ENCODE measurements around the gene NEU4. TPM values are rescaled to one million over a fixed set of nuclear protein-coding genes. Genes with fewer than 3 reads are reported as not detected.

The NEU4 gene
- total RNA-seq, 1 donor from 2014 or later = 0.42 TPM

DNA sequence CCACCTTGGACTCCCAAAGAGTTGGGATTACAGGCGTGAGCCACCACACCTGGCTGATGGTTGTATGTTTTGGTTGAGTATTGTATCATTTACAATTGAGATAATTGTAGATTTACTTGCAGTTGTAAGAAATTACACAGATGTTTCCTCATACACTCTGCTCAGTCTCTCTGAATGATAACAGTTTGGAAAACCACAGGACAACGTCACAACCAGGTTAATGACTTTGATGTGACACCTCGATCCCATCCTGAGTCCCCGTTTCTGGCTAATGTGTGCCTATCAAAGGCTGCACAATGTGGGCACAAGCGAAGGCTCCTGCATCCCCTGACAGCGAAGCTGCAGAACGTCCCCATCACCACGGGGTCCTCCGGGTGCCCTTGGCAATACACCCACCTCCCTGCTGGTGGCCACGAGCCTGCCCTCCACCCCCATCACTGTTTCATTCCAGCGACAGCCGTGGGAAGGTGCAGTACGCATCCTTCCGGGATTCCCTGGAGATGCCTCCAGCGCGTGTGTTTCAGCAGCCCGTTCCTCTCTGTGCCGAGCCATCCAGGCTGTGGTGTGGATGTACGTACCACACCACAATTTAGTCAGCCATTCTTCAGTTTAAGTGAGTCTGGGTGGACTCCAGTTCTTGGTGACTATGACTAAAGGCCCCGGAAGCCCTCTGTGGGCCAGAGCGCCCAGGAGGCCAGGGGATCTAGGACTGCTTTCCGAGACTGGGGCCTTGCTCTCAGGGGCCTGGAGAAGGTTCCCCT lies 54.0 kb downstream of the NEU4 start:
- H3K27ac Mint-ChIP-seq (ENCODE audit: unreplicated experiment) = no peak overlapping the region
- H3K4me3 Mint-ChIP-seq (ENCODE audit: unreplicated experiment) = no peak overlapping the region
- peaks cover 24% of the 10 kb centered on the region for H3K27me3 Mint-ChIP-seq (ENCODE audit: low read depth)

GRCh38 chr2:241863536-241863954 lies 54.6 kb downstream of the NEU4 start:
- Mint-ChIP-seq H3K9me3 (ENCODE audit: low read depth) (no peaks in the 10 kb centered on the region), H3K4me1 (ENCODE audit: low read depth) (no peaks in the 10 kb centered on the region), H3K27ac (ENCODE audit: unreplicated experiment) (no peak overlapping the region), H3K36me3 (ENCODE audit: low read depth) (no peaks in the 10 kb centered on the region), H3K27me3 (ENCODE audit: low read depth) (peaks cover 28% of the 10 kb centered on the region), H3K4me3 (ENCODE audit: unreplicated experiment) (no peak overlapping the region)
- TF ChIP-seq CTCF (IDR thresholded peaks at IDR 0.05) = no peak
- no peak for DNase-seq (ENCODE audit: low spot score)

More for the DNA sequence above, 54.0 kb downstream of the NEU4 start:
- H3K4me1 Mint-ChIP-seq (ENCODE audit: low read depth) = no peaks in the 10 kb centered on the region
- no peak for TF ChIP-seq CTCF (IDR thresholded peaks at IDR 0.05)
- H3K36me3 Mint-ChIP-seq (ENCODE audit: low read depth) = no peaks in the 10 kb centered on the region
- H3K9me3 Mint-ChIP-seq (ENCODE audit: low read depth) = no peaks in the 10 kb centered on the region
- no peak for DNase-seq (ENCODE audit: low spot score)

GRCh38 chr2:241864168-241864849 lies 55.3 kb downstream of the NEU4 start:
- TF ChIP-seq CTCF (IDR thresholded peaks at IDR 0.05) = no peak
- Mint-ChIP-seq H3K4me3 (ENCODE audit: unreplicated experiment) (no peak overlapping the region), H3K27ac (ENCODE audit: unreplicated experiment) (peak overlapping the region; percentile 45), H3K36me3 (ENCODE audit: low read depth) (no peaks in the 10 kb centered on the region), H3K9me3 (ENCODE audit: low read depth) (no peaks in the 10 kb centered on the region), H3K4me1 (ENCODE audit: low read depth) (no peaks in the 10 kb centered on the region), H3K27me3 (ENCODE audit: low read depth) (peaks cover 28% of the 10 kb centered on the region)
- DNase-seq (ENCODE audit: low spot score) = no peak

GRCh38 chr2:241864850-241865213 lies 55.8 kb downstream of the NEU4 start:
- H3K27me3 Mint-ChIP-seq (ENCODE audit: low read depth) = peaks cover 28% of the 10 kb centered on the region

More at GRCh38 chr2:241864850-241865213, 55.8 kb downstream of the NEU4 start:
- no peak overlapping the region for H3K4me3 Mint-ChIP-seq (ENCODE audit: unreplicated experiment)
- DNase-seq (ENCODE audit: low spot score) = no peak
- H3K9me3 Mint-ChIP-seq (ENCODE audit: low read depth) = no peaks in the 10 kb centered on the region
- no peak overlapping the region for H3K27ac Mint-ChIP-seq (ENCODE audit: unreplicated experiment)
- H3K4me1 Mint-ChIP-seq (ENCODE audit: low read depth) = no peaks in the 10 kb centered on the region
- H3K36me3 Mint-ChIP-seq (ENCODE audit: low read depth) = no peaks in the 10 kb centered on the region
- TF ChIP-seq CTCF (IDR thresholded peaks at IDR 0.05) = no peak
